HepG2 (cell line): ENCODE results near the gene PDE2A. TPM values are rescaled to one million over a fixed set of nuclear protein-coding genes. Genes with fewer than 3 reads are reported as not detected.
A peak's percentile ranks its signal among the peaks of the same experiment; 100 is the strongest.

ENCODE experiments used
- ATAC-seq: fragments of 200-7000 bp; cut with Tn5 transposase; 3 replicates; pipeline ENCODE4 v1.9.1; 2020; ENCODE audit warnings: mild to moderate bottlenecking, moderate library complexity
- BruUV-seq: library from RNA; stranded (reverse); fragments of 400-500 nt; replicated peaks from 2 replicates; lab custom pipeline; 2021; lab: Mats Ljungman, UMichigan
- CTCF ChIA-PET: fragments of 300-600 bp; formaldehyde crosslinking; extraction: SDS; loops from one replicate; lab custom pipeline; 2021; ENCODE audit warnings: low total read pairs, inconsistent platforms, low intra/inter-chr PET ratio; lab: Yijun Ruan, JAX
- POLR2A ChIA-PET: fragments of 350-600 bp; sonication (Branson Sonifier 250); formaldehyde crosslinking; loops from one replicate; lab custom pipeline; 2020; ENCODE audit warnings: antibody characterized with exemption, inconsistent platforms; lab: Yijun Ruan, JAX
- DNase-seq: peaks from one replicate; pipeline ENCODE4 v3.0.0-alpha.2; 2015; ENCODE audit warnings: low spot score
- FAIRE-seq: peaks from 3 replicates; lab custom pipeline; 2011; peaks lifted over from hg19 to GRCh38; lab: Jason Lieb, UNC
- H2AFZ ChIP-seq: one replicate; pipeline ENCODE4 v1.6.1; 2011; ENCODE audit warnings: low read length, inconsistent platforms
- H3K27ac ChIP-seq: fragments of 300-600 bp; 3 replicates; pipeline ENCODE4 v1.8.0; 2011; ENCODE audit warnings: mixed run types, mild to moderate bottlenecking, mixed read lengths, low read length, inconsistent platforms; ENCODE audit not compliant: insufficient read depth; ENCODE audit errors: extremely low read length
- H3K27me3 ChIP-seq, 2 experiments: fragments of 200-600 bp in 1 of 2; 2 replicates in 1 of 2; 3 replicates in 1 of 2; pipeline versions ENCODE4 v1.6.0 to v1.8.0; 2011; ENCODE audit warnings: low read length in 2 of 2, mild to moderate bottlenecking in 2 of 2, moderate library complexity in 2 of 2, inconsistent platforms in 1 of 2; ENCODE audit not compliant: insufficient read depth in 2 of 2, control insufficient read depth in 1 of 2
- H3K36me3 ChIP-seq, 2 experiments: fragments of 200-600 bp in 1 of 2; replicated peaks in 1 of 2; 2 replicates in 1 of 2; 3 replicates in 1 of 2; pipeline versions ENCODE4 v1.5.1 to v1.8.0; 2011; ENCODE audit warnings: low read length in 2 of 2, inconsistent platforms in 1 of 2; ENCODE audit not compliant: insufficient read depth in 2 of 2, control insufficient read depth in 1 of 2
- H3K4me1 ChIP-seq: 2 replicates; pipeline ENCODE4 v1.5.1; 2012; ENCODE audit warnings: low read length, inconsistent platforms; ENCODE audit not compliant: insufficient read depth
- H3K4me2 ChIP-seq: 2 replicates; pipeline ENCODE4 v1.6.0; 2011; ENCODE audit warnings: low read depth, low read length, inconsistent platforms
- H3K4me3 ChIP-seq, 3 experiments: fragments of 200-600 bp in 1 of 3; sonication (generic), shearing (Covaris generic) in 1 of 3; replicated peaks in 1 of 3; 2 replicates each; pipeline ENCODE4 v1.5.1; 2011 to 2016; ENCODE audit warnings: low read length in 3 of 3, inconsistent platforms in 2 of 3, low read depth in 2 of 3, mild to moderate bottlenecking in 2 of 3, control low read depth in 1 of 3, mixed read lengths in 1 of 3; ENCODE audit not compliant: insufficient read depth in 1 of 3
- H3K79me2 ChIP-seq: one replicate; pipeline ENCODE4 v1.6.1; 2011; ENCODE audit warnings: low read length, inconsistent platforms; ENCODE audit not compliant: insufficient read depth
- H3K9ac ChIP-seq: 2 replicates; pipeline ENCODE4 v1.6.0; 2011; ENCODE audit warnings: mild to moderate bottlenecking, low read depth, low read length, inconsistent platforms; ENCODE audit not compliant: insufficient read depth
- H3K9me3 ChIP-seq: 2 replicates; pipeline ENCODE4 v1.5.1; 2012; ENCODE audit warnings: mild to moderate bottlenecking, low read length
- H4K20me1 ChIP-seq: 2 replicates; pipeline ENCODE4 v1.6.0; 2011; ENCODE audit warnings: inconsistent platforms, mild to moderate bottlenecking, low read length, moderate library complexity; ENCODE audit not compliant: insufficient read depth
- HNRNPH1 ChIP-seq: fragments of 200-400 bp; formaldehyde crosslinking; optimal IDR thresholded peaks from 2 replicates; pipeline ENCODE3; 2017; ENCODE audit warnings: mild to moderate bottlenecking, low read depth, low read length
- RBM22 ChIP-seq: fragments of 200-400 bp; formaldehyde crosslinking; optimal IDR thresholded peaks from 2 replicates; pipeline ENCODE3; 2017; ENCODE audit warnings: mild to moderate bottlenecking, low read length, moderate library complexity
- ZMYM4 ChIP-seq: sonication (generic); formaldehyde crosslinking; IDR thresholded peaks from 2 replicates; pipeline ENCODE4 v1.8.1; 2023; ENCODE audit warnings: mild to moderate bottlenecking, missing genetic modification reagents
- ZNF280D ChIP-seq: sonication (generic); formaldehyde crosslinking; IDR thresholded peaks from 2 replicates; pipeline ENCODE4 v1.5.1; 2020; ENCODE audit warnings: mild to moderate bottlenecking, missing genetic modification reagents
- ZNF598 ChIP-seq: sonication (generic); formaldehyde crosslinking; IDR thresholded peaks from 2 replicates; pipeline ENCODE4 v1.5.1; 2020; ENCODE audit warnings: mild to moderate bottlenecking, missing genetic modification reagents, borderline replicate concordance
- ZZZ3 ChIP-seq: sonication (generic); formaldehyde crosslinking; IDR thresholded peaks from 2 replicates; pipeline ENCODE4 v1.4.0; 2020; ENCODE audit warnings: missing genetic modification reagents, mild to moderate bottlenecking, borderline replicate concordance
- WGBS: methylation state at CpG from one replicate; pipeline ENCODE4 v1.1.6; 2017; ENCODE audit warnings: low lambda C conversion rate; 5-methylcytosine and 5-hydroxymethylcytosine counted together
- in situ Hi-C: cut with HindIII; loops from 2 replicates; pipeline ENCODE4 v1.10.0; 2017; ENCODE audit warnings: low pct_unique_long_range_greater_than_20kb; ENCODE audit not compliant: extremely low pct_ligation_motif_present
- intact Hi-C: fragments of 100-400 bp; cut with micrococcal nuclease; formaldehyde crosslinking; loops from one replicate; pipeline ENCODE4 v1.10.0; 2022; ENCODE audit not compliant: unreplicated experiment
- polyA plus RNA-seq, 8 experiments: library from polyadenylated mRNA; depleted of rRNA in 3 of 8; stranded (reverse) in 7 of 8; unstranded in 1 of 8; fragments of >200 nt; fragmentation: Illumina TruSeq in 4 of 8; extraction: Trizol in 4 of 8; gene quantifications; 2 replicates each; pipeline versions ENCODE4 v1.2.1 to v1.2.3, GENCODE V29; 2011 to 2016; ENCODE audit warnings: low read depth in 4 of 8, missing spikeins in 1 of 8, mixed read lengths in 1 of 8; ENCODE audit not compliant: insufficient read depth in 1 of 8
- total RNA-seq, 5 experiments: library from RNA; depleted of rRNA; stranded (reverse); fragments of >200 nt; fragmentation: Illumina TruSeq; extraction: Trizol; gene quantifications; 2 replicates each; pipeline ENCODE4 v1.2.3, GENCODE V29; 2016; ENCODE audit warnings: low read depth in 1 of 5

PDE2A gene
- total and polyA plus RNA-seq, 2 of the 13 experiments (the other 11 are each of a cell fraction or from before 2014, with no cell fraction given): 3.1 TPM; not detected in 1

- TF ChIP-seq ZNF280D (CRISPR knock-in tag): no peak
Measured at GRCh38 chr11:72702096-72702495, 27.9 kb upstream of the PDE2A start (continued).

GRCh38 chr11:72701466-72701865 lies 27.2 kb upstream of the PDE2A start:
- Histone ChIP-seq H3K27me3 (no peaks in the 10 kb centered on the region), H3K9ac (no peak overlapping the region), H2AFZ (no peak overlapping the region), H3K36me3 (peaks cover 36 to 88% of the 10 kb centered on the region in 2 experiments), H3K27ac (no peak overlapping the region), H3K4me3 (no peak overlapping the region), H3K79me2 (no peaks in the 10 kb centered on the region), H3K4me1 (no peaks in the 10 kb centered on the region)
- BruUV-seq: no TSS peak
- no CpG with 5 or more reads among the region's 10 CpGs for WGBS
- ATAC-seq (no peak), FAIRE-seq (no peak)
- intact Hi-C loops: no loop called here
- ChIA-PET CTCF (no interaction called here), POLR2A (no interaction called here)
- in situ Hi-C loops: no loop called here
- TF ChIP-seq HNRNPH1: no peak
- TF ChIP-seq ZNF598: no peak
- no peak for TF ChIP-seq ZMYM4 (CRISPR knock-in tag)
- TF ChIP-seq ZZZ3 (CRISPR knock-in tag): no peak
- TF ChIP-seq RBM22: peak; percentile 40
- TF ChIP-seq, all 625 proteins: peak for 1
- Histone ChIP-seq H3K4me2 (no peak overlapping the region), H3K9me3 (no peaks in the 10 kb centered on the region), H4K20me1 (no peaks in the 10 kb centered on the region)
- no peak for DNase-seq
